ENCODE results near the gene DTYMK.

DTYMK gene

DNA sequence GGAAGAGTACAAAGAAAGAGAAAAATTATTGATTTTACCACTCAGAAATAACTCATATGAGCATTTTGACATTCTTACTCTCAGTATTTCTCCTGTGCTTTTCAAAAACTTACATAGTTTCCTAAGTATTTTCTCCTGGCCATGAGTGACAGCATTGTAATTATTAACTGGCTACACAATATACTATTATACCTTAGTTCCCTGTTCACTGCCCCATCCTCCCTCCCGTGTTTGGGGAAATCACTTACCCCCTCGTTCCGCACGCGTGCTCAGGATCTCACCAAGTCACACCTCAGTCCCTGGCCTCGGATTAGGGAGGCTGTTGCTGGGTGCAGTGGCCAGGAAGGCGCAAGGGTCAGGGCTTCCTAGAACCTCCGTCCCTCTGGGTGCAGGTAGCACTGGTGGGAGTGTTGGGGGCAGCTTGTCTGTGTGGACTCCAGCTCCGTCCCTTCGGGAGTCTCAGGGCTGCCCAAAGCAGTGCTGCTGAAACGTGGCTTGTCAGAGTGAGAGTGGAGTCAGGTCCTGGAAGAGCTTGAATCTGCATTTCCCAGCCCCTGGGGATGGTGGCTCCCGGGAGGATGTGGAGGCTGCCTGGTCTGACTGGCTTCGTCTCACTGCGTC lies 25.9 kb downstream of the DTYMK start:
- TF ChIP-seq, protein P1, sequence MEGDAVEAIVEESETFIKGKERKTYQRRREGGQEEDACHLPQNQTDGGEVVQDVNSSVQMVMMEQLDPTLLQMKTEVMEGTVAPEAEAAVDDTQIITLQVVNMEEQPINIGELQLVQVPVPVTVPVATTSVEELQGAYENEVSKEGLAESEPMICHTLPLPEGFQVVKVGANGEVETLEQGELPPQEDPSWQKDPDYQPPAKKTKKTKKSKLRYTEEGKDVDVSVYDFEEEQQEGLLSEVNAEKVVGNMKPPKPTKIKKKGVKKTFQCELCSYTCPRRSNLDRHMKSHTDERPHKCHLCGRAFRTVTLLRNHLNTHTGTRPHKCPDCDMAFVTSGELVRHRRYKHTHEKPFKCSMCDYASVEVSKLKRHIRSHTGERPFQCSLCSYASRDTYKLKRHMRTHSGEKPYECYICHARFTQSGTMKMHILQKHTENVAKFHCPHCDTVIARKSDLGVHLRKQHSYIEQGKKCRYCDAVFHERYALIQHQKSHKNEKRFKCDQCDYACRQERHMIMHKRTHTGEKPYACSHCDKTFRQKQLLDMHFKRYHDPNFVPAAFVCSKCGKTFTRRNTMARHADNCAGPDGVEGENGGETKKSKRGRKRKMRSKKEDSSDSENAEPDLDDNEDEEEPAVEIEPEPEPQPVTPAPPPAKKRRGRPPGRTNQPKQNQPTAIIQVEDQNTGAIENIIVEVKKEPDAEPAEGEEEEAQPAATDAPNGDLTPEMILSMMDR (IDR thresholded peaks at IDR 0.05; ENCODE audit: low read depth, low read length), result no peak
- no peak overlapping the region for H3K4me3 ChIP-seq (ENCODE audit: low read depth, low read length)
- in situ Hi-C loops (cut with HindIII; ENCODE audit: low sequenced_read_pairs), result no loop called here
- no peak for DNase-seq (ENCODE audit: low read depth, low spot score)

DNA sequence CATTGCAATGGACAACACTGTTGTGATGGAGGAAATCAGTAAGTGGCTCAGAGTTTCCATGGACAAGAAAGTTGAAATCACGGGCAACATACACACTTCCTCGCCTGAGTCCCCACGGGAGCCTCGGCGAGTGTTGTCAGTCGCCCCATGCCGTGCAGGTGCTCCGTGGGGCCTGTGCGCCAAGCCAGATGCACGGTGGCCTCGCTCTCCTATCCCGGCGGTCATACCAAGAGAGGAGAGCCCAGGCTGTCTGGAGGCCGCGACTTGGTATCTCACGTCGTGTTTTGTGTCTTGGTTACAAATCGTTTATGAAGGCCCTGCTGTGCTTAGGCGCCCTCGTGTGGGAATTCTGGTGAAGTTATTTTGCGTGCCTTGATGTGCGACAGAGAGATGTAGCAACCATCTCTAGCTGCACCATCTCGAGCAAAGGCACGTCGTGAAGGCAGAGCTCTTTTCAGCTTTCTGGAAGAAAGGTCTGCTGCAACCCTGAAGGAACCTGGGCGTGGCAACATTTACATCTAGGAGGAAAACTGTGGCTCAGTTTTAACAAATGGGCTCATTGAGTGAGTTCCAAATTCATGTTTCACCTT lies 27.4 kb downstream of the DTYMK start:
- H3K4me3 ChIP-seq (ENCODE audit: low read depth, low read length), result no peak overlapping the region
- in situ Hi-C loops (cut with HindIII; ENCODE audit: low sequenced_read_pairs), result no loop called here
- peak; percentile 81 for DNase-seq (ENCODE audit: low read depth, low spot score)
- TF ChIP-seq, protein P1 (IDR thresholded peaks at IDR 0.05; ENCODE audit: low read depth, low read length), result peak; percentile 79

DNA sequence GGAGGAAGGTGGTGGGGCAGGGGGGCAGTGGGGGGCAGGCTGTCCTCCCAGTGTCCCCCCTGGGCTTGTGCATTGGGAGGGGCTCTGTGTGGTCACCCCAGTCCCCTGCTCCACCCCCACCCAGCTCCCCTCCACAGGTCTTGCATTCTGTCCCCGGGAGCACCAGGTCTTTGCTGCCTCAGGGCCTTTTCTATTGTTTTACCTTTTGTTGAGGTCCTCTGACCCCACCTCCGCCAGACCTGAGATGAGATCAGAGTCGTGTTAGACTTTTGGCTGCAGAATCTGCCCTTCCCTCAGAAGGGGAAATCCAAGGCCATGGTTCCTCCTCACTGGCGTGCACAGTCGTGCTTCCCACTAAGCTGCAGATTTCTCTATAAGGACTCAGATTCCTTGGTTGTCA lies 28.3 kb downstream of the DTYMK start:
- TF ChIP-seq, protein P1 (IDR thresholded peaks at IDR 0.05; ENCODE audit: low read depth, low read length), result no peak
- no peak overlapping the region for H3K4me3 ChIP-seq (ENCODE audit: low read depth, low read length)
- in situ Hi-C loops (cut with HindIII; ENCODE audit: low sequenced_read_pairs), result no loop called here
- DNase-seq (ENCODE audit: low read depth, low spot score), result no peak

DNA sequence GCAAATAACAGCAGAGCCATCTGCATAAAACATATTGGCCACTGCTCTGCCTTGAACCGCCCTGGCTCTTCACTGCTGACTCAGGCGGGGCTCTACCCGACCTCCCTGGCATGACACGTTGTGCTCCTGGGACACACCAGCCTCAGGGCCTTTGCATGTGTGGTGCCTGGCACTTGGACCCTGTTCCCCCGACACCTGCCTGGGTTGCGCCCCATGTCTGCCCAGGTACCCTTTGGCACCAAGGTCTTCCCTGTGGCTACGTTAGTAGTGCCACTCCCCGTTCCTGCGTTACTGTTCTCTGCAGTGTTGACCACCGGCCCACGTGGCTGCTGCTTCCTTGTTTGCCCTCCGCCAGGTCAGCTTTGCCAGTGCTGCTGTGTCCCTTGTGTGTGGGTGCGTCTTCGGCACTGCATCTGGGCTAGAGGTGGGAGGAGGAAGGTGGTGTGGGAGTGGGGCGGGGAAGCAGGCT lies 28.8 kb downstream of the DTYMK start:
- TF ChIP-seq, protein P1 (IDR thresholded peaks at IDR 0.05; ENCODE audit: low read depth, low read length), result no peak
- no peak overlapping the region for H3K4me3 ChIP-seq (ENCODE audit: low read depth, low read length)
- DNase-seq (ENCODE audit: low read depth, low spot score), result no peak
- in situ Hi-C loops (cut with HindIII; ENCODE audit: low sequenced_read_pairs), result no loop called here

DNA sequence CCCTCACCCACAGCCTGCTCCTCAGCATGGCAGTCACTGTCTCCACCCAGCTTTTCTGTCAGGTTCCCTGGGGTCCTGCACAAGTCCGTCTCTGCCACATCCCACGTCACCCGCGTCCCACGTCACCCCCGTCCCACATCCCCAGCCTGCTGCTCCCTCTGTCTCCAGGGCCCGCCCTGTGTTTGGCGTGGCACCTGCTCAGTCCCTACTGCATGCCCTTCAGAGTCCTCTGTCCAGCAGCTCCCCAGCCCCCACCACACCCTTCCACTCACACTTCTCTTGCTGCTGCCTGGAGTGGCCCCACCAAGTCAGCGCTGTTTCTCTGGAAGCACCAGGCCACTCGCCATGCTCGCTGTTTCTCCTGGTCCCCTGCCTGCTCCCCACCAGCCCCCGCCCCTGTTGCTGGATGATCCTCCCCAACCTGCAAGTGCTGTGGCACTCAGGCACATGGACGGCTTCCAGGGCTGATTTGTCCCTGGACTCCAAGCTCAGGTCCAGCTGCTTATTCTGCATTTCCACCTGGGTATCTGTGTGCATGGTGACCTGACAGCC lies 30.3 kb downstream of the DTYMK start:
- TF ChIP-seq, protein P1 (IDR thresholded peaks at IDR 0.05; ENCODE audit: low read depth, low read length), result no peak
- in situ Hi-C loops (cut with HindIII; ENCODE audit: low sequenced_read_pairs), result no loop called here
- H3K4me3 ChIP-seq (ENCODE audit: low read depth, low read length), result no peak overlapping the region
- no peak for DNase-seq (ENCODE audit: low read depth, low spot score)

DNA sequence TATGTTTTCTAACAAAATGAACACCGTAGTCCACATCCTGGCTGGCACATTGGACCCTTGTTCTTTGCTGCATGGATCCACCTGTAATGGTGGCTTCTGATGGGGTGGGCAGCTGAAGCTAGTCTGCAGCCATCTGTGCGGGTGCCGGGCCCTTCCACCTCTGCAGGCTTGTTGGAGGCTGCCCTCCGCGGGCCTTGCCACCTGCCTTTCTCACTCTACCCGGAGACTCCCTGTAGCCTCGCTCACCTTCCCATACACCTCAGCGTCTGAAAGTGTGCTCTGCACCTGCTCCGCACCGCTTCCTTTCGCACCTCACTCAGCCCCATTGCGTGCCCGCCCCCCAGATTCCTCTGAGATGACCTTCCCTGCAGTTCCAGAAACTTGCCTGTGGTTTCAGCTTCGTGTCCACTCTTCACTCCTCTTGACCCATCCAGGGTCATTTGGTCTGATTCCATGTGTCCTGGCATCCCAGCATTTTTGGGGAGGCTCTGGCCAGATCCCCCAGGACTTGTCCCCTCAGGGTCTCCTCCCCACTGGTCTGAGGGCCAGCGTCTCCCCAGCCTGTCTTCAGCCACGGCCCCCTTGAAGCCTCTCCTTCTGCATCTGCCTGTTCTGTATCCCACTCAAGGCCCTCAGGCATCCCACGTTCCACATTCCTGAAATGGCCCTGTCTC lies 31.0 kb downstream of the DTYMK start:
- in situ Hi-C loops (cut with HindIII; ENCODE audit: low sequenced_read_pairs), result no loop called here
- TF ChIP-seq, protein P1 (IDR thresholded peaks at IDR 0.05; ENCODE audit: low read depth, low read length), result no peak
- H3K4me3 ChIP-seq (ENCODE audit: low read depth, low read length), result no peak overlapping the region
- DNase-seq (ENCODE audit: low read depth, low spot score), result no peak
